B cell (primary cell): ENCODE results near the gene STK11.

ENCODE experiments used
- CTCF ChIP-seq: fragments of 200-600 bp; IDR thresholded peaks from one replicate; pipeline ENCODE4 v1.8.0; 2022; ENCODE audit warnings: antibody characterized with exemption, mild to moderate bottlenecking
- EZH2 ChIP-seq: IDR thresholded peaks from 2 replicates; pipeline ENCODE4 v1.6.1; 2012; ENCODE audit warnings: borderline replicate concordance, low read depth, mild to moderate bottlenecking, moderate library complexity, low read length; ENCODE audit not compliant: insufficient read depth, poor library complexity, severe bottlenecking

- no peak for TF ChIP-seq CTCF
- no peak for TF ChIP-seq EZH2
These were observed 36.8 kb upstream of the STK11 start for GRCh38 chr19:1168572-1169410.
